Pons (tissue), 1 donor: Measurements from ENCODE around the gene GDPD5.

Experiments used
- DNase-seq: peaks from one replicate; pipeline ENCODE4 v3.0.0-alpha.2; 2016; ENCODE audit warnings: low spot score

GDPD5 gene

GRCh38 chr11:75472081-75472732 lies 53.5 kb downstream of the GDPD5 start:
- DNase-seq, result no peak

- DNase-seq, result no peak
Measured at GRCh38 chr11:75471176-75471973, 54.4 kb downstream of the GDPD5 start.

- DNase-seq, result no peak
Measured at GRCh38 chr11:75470476-75471080, 55.2 kb downstream of the GDPD5 start.

GRCh38 chr11:75469785-75470405 lies 55.8 kb downstream of the GDPD5 start:
- no peak for DNase-seq

GRCh38 chr11:75468534-75469340 lies 57.0 kb downstream of the GDPD5 start:
- DNase-seq, result no peak

- no peak for DNase-seq
Measured at GRCh38 chr11:75467881-75468280, 57.9 kb downstream of the GDPD5 start.

GRCh38 chr11:75467311-75467710 lies 58.4 kb downstream of the GDPD5 start:
- no peak for DNase-seq

GRCh38 chr11:75465701-75466531 lies 59.8 kb downstream of the GDPD5 start:
- DNase-seq, result no peak

GRCh38 chr11:75463106-75463774 lies 62.5 kb downstream of the GDPD5 start:
- no peak for DNase-seq

GRCh38 chr11:75462117-75462653 lies 63.6 kb downstream of the GDPD5 start:
- no peak for DNase-seq

- DNase-seq, result no peak
Measured at GRCh38 chr11:75461151-75461550, 64.6 kb downstream of the GDPD5 start.

GRCh38 chr11:75456596-75457183 lies 69.1 kb downstream of the GDPD5 start:
- DNase-seq, result no peak

- no peak for DNase-seq
Measured at GRCh38 chr11:75454987-75455386, 70.8 kb downstream of the GDPD5 start.

GRCh38 chr11:75453916-75454655 lies 71.7 kb downstream of the GDPD5 start:
- peak; percentile 37 for DNase-seq

- no peak for DNase-seq
Measured at GRCh38 chr11:75450826-75451821, 74.6 kb downstream of the GDPD5 start.

- no peak for DNase-seq
Measured at GRCh38 chr11:75450236-75450635, 75.5 kb downstream of the GDPD5 start.

GRCh38 chr11:75449776-75450175 lies 76.0 kb downstream of the GDPD5 start:
- DNase-seq, result no peak

- no peak for DNase-seq
Measured at GRCh38 chr11:75449271-75449670, 76.5 kb downstream of the GDPD5 start.
